PFSK-1 (cell line): Measurements from ENCODE around the gene TSPYL2.

Experiments used
- REST ChIP-seq, 2 experiments: IDR thresholded peaks; 2 replicates each; pipeline versions ENCODE4 v1.6.1 to v1.8.0; 2011 to 2012; ENCODE audit warnings: low read depth in 2 of 2, low read length in 2 of 2, control low read depth in 1 of 2, inconsistent platforms in 1 of 2, mild to moderate bottlenecking in 1 of 2, moderate library complexity in 1 of 2; ENCODE audit not compliant: insufficient read depth in 1 of 2
- SIN3A ChIP-seq: IDR thresholded peaks from 2 replicates; pipeline ENCODE4 v1.6.1; 2012; ENCODE audit warnings: mild to moderate bottlenecking, low read length, moderate library complexity, borderline replicate concordance; ENCODE audit not compliant: insufficient read depth
- TAF1 ChIP-seq: IDR thresholded peaks from 2 replicates; pipeline ENCODE4 v1.6.1; 2012; ENCODE audit warnings: low read length, control low read depth, borderline replicate concordance; ENCODE audit not compliant: insufficient read depth

- TF ChIP-seq TAF1: no peak
- TF ChIP-seq REST (IDR thresholded peaks at IDR 0.05; ENCODE audit: insufficient read depth in 1 of 2, low read depth in 2 of 2, low read length in 2 of 2): no peak
- TF ChIP-seq SIN3A: no peak
Measured at GRCh38 chrX:53071604-53072417, 10.4 kb upstream of the TSPYL2 start.
